Measurements from ENCODE around the gene EPB41L4A.

EPB41L4A gene

GRCh38 chr5:112374356-112374755, 44.7 kb downstream of the EPB41L4A start:
- no peak overlapping the region for H2AFZ ChIP-seq (ENCODE audit: low read depth, low read length)
- H4K91ac ChIP-seq (ENCODE audit: low read length) = no peak overlapping the region
- no peak overlapping the region for H2BK12ac ChIP-seq (ENCODE audit: low read length in 2 of 2)
- no peak overlapping the region for H3K23ac ChIP-seq (ENCODE audit: low read length in 2 of 2)
- peaks cover 2% of the 10 kb centered on the region for H3K79me1 ChIP-seq (replicated peaks; ENCODE audit: low read length, poor library complexity, severe bottlenecking)
- H3K27ac ChIP-seq (ENCODE audit: low read length, poor library complexity, severe bottlenecking) = no peak overlapping the region
- H3K27me3 ChIP-seq (ENCODE audit: control insufficient read depth in 1 of 2, insufficient read depth in 1 of 2, low read length in 2 of 2) = no peaks in the 10 kb centered on the region
- H3K4me2 ChIP-seq (ENCODE audit: low read length, poor library complexity, severe bottlenecking) = no peak overlapping the region
- H2BK15ac ChIP-seq (ENCODE audit: low read depth, poor library complexity, severe bottlenecking) = no peak overlapping the region
- no peak for DNase-seq
- no peak overlapping the region for H3K4me3 ChIP-seq (ENCODE audit: insufficient read depth in 1 of 2, low read depth in 1 of 2, low read length in 2 of 2)
- H2BK5ac ChIP-seq (ENCODE audit: low read depth, low read length, poor library complexity, severe bottlenecking) = no peak overlapping the region
- no peaks in the 10 kb centered on the region for H3K4me1 ChIP-seq (ENCODE audit: control insufficient read depth, insufficient read depth, low read depth, low read length)
- H3K9me3 ChIP-seq (ENCODE audit: control insufficient read depth, low read length) = no peaks in the 10 kb centered on the region
- 100% methylated on average over 3 of the region's 5 CpGs for WGBS
- no peak overlapping the region for H4K8ac ChIP-seq (ENCODE audit: low read length)
- H3K4ac ChIP-seq (ENCODE audit: low read depth in 1 of 2, low read length in 2 of 2) = no peak overlapping the region
- H2BK120ac ChIP-seq (ENCODE audit: low read depth, low read length) = no peak overlapping the region
- no peak overlapping the region for H3K9ac ChIP-seq (ENCODE audit: low read length)
- no peak overlapping the region for H3K18ac ChIP-seq (ENCODE audit: low read depth in 1 of 2, low read length in 2 of 2)
- H3K36me3 ChIP-seq (ENCODE audit: control insufficient read depth in 1 of 2, insufficient read depth in 2 of 2, low read depth in 1 of 2, low read length in 2 of 2) = no peaks in the 10 kb centered on the region
- no peak overlapping the region for H3K14ac ChIP-seq (ENCODE audit: low read length in 2 of 2)
- no peak overlapping the region for H2AK5ac ChIP-seq (ENCODE audit: low read length, severe bottlenecking)

- no peak overlapping the region for H2AFZ ChIP-seq (ENCODE audit: low read depth, low read length)
- no peaks in the 10 kb centered on the region for H3K27me3 ChIP-seq (ENCODE audit: control insufficient read depth in 1 of 2, insufficient read depth in 1 of 2, low read length in 2 of 2)
- H4K8ac ChIP-seq (ENCODE audit: low read length) = no peak overlapping the region
- no peak overlapping the region for H3K27ac ChIP-seq (ENCODE audit: low read length, poor library complexity, severe bottlenecking)
- no peaks in the 10 kb centered on the region for H3K36me3 ChIP-seq (ENCODE audit: control insufficient read depth in 1 of 2, insufficient read depth in 2 of 2, low read depth in 1 of 2, low read length in 2 of 2)
- H3K4me3 ChIP-seq (ENCODE audit: insufficient read depth in 1 of 2, low read depth in 1 of 2, low read length in 2 of 2) = no peak overlapping the region
- H2BK12ac ChIP-seq (ENCODE audit: low read length in 2 of 2) = no peak overlapping the region
- no peak overlapping the region for H3K9ac ChIP-seq (ENCODE audit: low read length)
- no peak overlapping the region for H3K4ac ChIP-seq (ENCODE audit: low read depth in 1 of 2, low read length in 2 of 2)
- peaks cover 2% of the 10 kb centered on the region for H3K79me1 ChIP-seq (replicated peaks; ENCODE audit: low read length, poor library complexity, severe bottlenecking)
- no peak overlapping the region for H2BK15ac ChIP-seq (ENCODE audit: low read depth, poor library complexity, severe bottlenecking)
- no peaks in the 10 kb centered on the region for H3K9me3 ChIP-seq (ENCODE audit: control insufficient read depth, low read length)
- no peak overlapping the region for H2BK5ac ChIP-seq (ENCODE audit: low read depth, low read length, poor library complexity, severe bottlenecking)
- no peak overlapping the region for H4K91ac ChIP-seq (ENCODE audit: low read length)
- DNase-seq = no peak
- H3K4me1 ChIP-seq (ENCODE audit: control insufficient read depth, insufficient read depth, low read depth, low read length) = no peaks in the 10 kb centered on the region
- H3K18ac ChIP-seq (ENCODE audit: low read depth in 1 of 2, low read length in 2 of 2) = no peak overlapping the region
- H2AK5ac ChIP-seq (ENCODE audit: low read length, severe bottlenecking) = no peak overlapping the region
- WGBS = 100% methylated on average over 1 of the region's 2 CpGs
- H2BK120ac ChIP-seq (ENCODE audit: low read depth, low read length) = no peak overlapping the region
- H3K4me2 ChIP-seq (ENCODE audit: low read length, poor library complexity, severe bottlenecking) = no peak overlapping the region
- H3K23ac ChIP-seq (ENCODE audit: low read length in 2 of 2) = no peak overlapping the region
- H3K14ac ChIP-seq (ENCODE audit: low read length in 2 of 2) = no peak overlapping the region
Observed at GRCh38 chr5:112373885-112374284, 45.2 kb downstream of the EPB41L4A start.

GRCh38 chr5:112372543-112372942, 46.5 kb downstream of the EPB41L4A start:
- no peak for DNase-seq
- H2AFZ ChIP-seq (ENCODE audit: low read depth, low read length) = no peak overlapping the region

GRCh38 chr5:112371067-112371466, 48.0 kb downstream of the EPB41L4A start:
- Histone ChIP-seq H4K91ac (ENCODE audit: low read length) (no peak overlapping the region), H3K27ac (ENCODE audit: low read length, poor library complexity, severe bottlenecking) (no peak overlapping the region), H2BK120ac (ENCODE audit: low read depth, low read length) (no peak overlapping the region), H3K4ac (ENCODE audit: low read depth in 1 of 2, low read length in 2 of 2) (no peak overlapping the region), H3K14ac (ENCODE audit: low read length in 2 of 2) (no peak overlapping the region), H3K79me1 (replicated peaks; ENCODE audit: low read length, poor library complexity, severe bottlenecking) (peaks cover 2% of the 10 kb centered on the region), H2BK15ac (ENCODE audit: low read depth, poor library complexity, severe bottlenecking) (no peak overlapping the region), H3K4me2 (ENCODE audit: low read length, poor library complexity, severe bottlenecking) (no peak overlapping the region), H2AK5ac (ENCODE audit: low read length, severe bottlenecking) (no peak overlapping the region), H4K8ac (ENCODE audit: low read length) (no peak overlapping the region), H3K4me3 (ENCODE audit: insufficient read depth in 1 of 2, low read depth in 1 of 2, low read length in 2 of 2) (no peak overlapping the region), H3K18ac (ENCODE audit: low read depth in 1 of 2, low read length in 2 of 2) (no peak overlapping the region), H3K36me3 (ENCODE audit: control insufficient read depth in 1 of 2, insufficient read depth in 2 of 2, low read depth in 1 of 2, low read length in 2 of 2) (no peaks in the 10 kb centered on the region), H3K4me1 (ENCODE audit: control insufficient read depth, insufficient read depth, low read depth, low read length) (no peaks in the 10 kb centered on the region), H3K9me3 (ENCODE audit: control insufficient read depth, low read length) (no peaks in the 10 kb centered on the region), H2BK5ac (ENCODE audit: low read depth, low read length, poor library complexity, severe bottlenecking) (no peak overlapping the region), H3K27me3 (ENCODE audit: control insufficient read depth in 1 of 2, insufficient read depth in 1 of 2, low read length in 2 of 2) (no peaks in the 10 kb centered on the region), H3K23ac (ENCODE audit: low read length in 2 of 2) (no peak overlapping the region), H2AFZ (ENCODE audit: low read depth, low read length) (no peak overlapping the region), H2BK12ac (ENCODE audit: low read length in 2 of 2) (no peak overlapping the region), H3K9ac (ENCODE audit: low read length) (no peak overlapping the region)
- WGBS = no CpG with 5 or more reads among the region's 2 CpGs
- no peak for DNase-seq

More at GRCh38 chr5:112372543-112372942, 46.5 kb downstream of the EPB41L4A start:
- Histone ChIP-seq H3K27ac (ENCODE audit: low read length, poor library complexity, severe bottlenecking) (no peak overlapping the region), H2BK5ac (ENCODE audit: low read depth, low read length, poor library complexity, severe bottlenecking) (no peak overlapping the region), H4K8ac (ENCODE audit: low read length) (no peak overlapping the region), H3K79me1 (replicated peaks; ENCODE audit: low read length, poor library complexity, severe bottlenecking) (peaks cover 2% of the 10 kb centered on the region), H3K4me1 (ENCODE audit: control insufficient read depth, insufficient read depth, low read depth, low read length) (no peaks in the 10 kb centered on the region), H3K9ac (ENCODE audit: low read length) (no peak overlapping the region), H3K14ac (ENCODE audit: low read length in 2 of 2) (no peak overlapping the region), H3K4me2 (ENCODE audit: low read length, poor library complexity, severe bottlenecking) (no peak overlapping the region), H3K4ac (ENCODE audit: low read depth in 1 of 2, low read length in 2 of 2) (no peak overlapping the region), H3K27me3 (ENCODE audit: control insufficient read depth in 1 of 2, insufficient read depth in 1 of 2, low read length in 2 of 2) (no peaks in the 10 kb centered on the region), H3K4me3 (ENCODE audit: insufficient read depth in 1 of 2, low read depth in 1 of 2, low read length in 2 of 2) (no peak overlapping the region), H2AK5ac (ENCODE audit: low read length, severe bottlenecking) (no peak overlapping the region), H3K9me3 (ENCODE audit: control insufficient read depth, low read length) (no peaks in the 10 kb centered on the region), H2BK12ac (ENCODE audit: low read length in 2 of 2) (no peak overlapping the region), H3K36me3 (ENCODE audit: control insufficient read depth in 1 of 2, insufficient read depth in 2 of 2, low read depth in 1 of 2, low read length in 2 of 2) (no peaks in the 10 kb centered on the region), H2BK120ac (ENCODE audit: low read depth, low read length) (no peak overlapping the region), H3K23ac (ENCODE audit: low read length in 2 of 2) (no peak overlapping the region), H2BK15ac (ENCODE audit: low read depth, poor library complexity, severe bottlenecking) (no peak overlapping the region), H3K18ac (ENCODE audit: low read depth in 1 of 2, low read length in 2 of 2) (no peak overlapping the region), H4K91ac (ENCODE audit: low read length) (no peak overlapping the region)

Data from mesenchymal stem cell (in vitro differentiated cells and primary cell).